Loucy (cell line): Measurements from ENCODE around the gene POC1A.

Source experiments
- H2AFZ ChIP-seq: fragments of 200-600 bp; sonication (generic); 2 replicates; pipeline ENCODE4 v1.6.0; 2016; ENCODE audit warnings: antibody characterized with exemption, mild to moderate bottlenecking, low read length, moderate library complexity
- H3F3A ChIP-seq: fragments of 200-600 bp; 2 replicates; pipeline ENCODE4 v1.6.0; 2016; ENCODE audit warnings: antibody characterized with exemption, low read depth, mild to moderate bottlenecking
- H3K27me3 ChIP-seq: fragments of 200-600 bp; sonication (generic); 2 replicates; pipeline ENCODE4 v1.6.1; 2014; ENCODE audit warnings: low read length, mild to moderate bottlenecking; ENCODE audit not compliant: insufficient read depth, poor library complexity, severe bottlenecking
- H3K36me3 ChIP-seq: fragments of 200-600 bp; sonication (generic); 2 replicates; pipeline ENCODE4 v1.6.1; 2016; ENCODE audit warnings: low read length; ENCODE audit not compliant: insufficient read depth
- H3K4me1 ChIP-seq: fragments of 200-600 bp; sonication (generic); 2 replicates; pipeline ENCODE4 v1.5.1; 2014; ENCODE audit warnings: low read length, mild to moderate bottlenecking; ENCODE audit not compliant: insufficient read depth, poor library complexity, severe bottlenecking
- H3K4me2 ChIP-seq: fragments of 200-600 bp; sonication (generic); 2 replicates; pipeline ENCODE4 v1.6.0; 2014; ENCODE audit warnings: antibody characterized with exemption, low read length, low read depth, mild to moderate bottlenecking; ENCODE audit not compliant: poor library complexity, severe bottlenecking
- H3K4me3 ChIP-seq: fragments of 200-600 bp; sonication (generic); 2 replicates; pipeline ENCODE4 v1.5.1; 2014; ENCODE audit warnings: low read length, mild to moderate bottlenecking, mixed read lengths; ENCODE audit not compliant: poor library complexity, severe bottlenecking
- H3K79me2 ChIP-seq: fragments of 200-600 bp; sonication (generic); 2 replicates; pipeline ENCODE4 v1.6.1; 2014; ENCODE audit warnings: low read length; ENCODE audit not compliant: insufficient read depth
- H3K9ac ChIP-seq: fragments of 200-600 bp; sonication (generic); 2 replicates; pipeline ENCODE4 v1.6.0; 2014; ENCODE audit warnings: mild to moderate bottlenecking, low read depth, low read length, moderate library complexity; ENCODE audit not compliant: poor library complexity, severe bottlenecking
- H3K9me2 ChIP-seq: fragments of 200-600 bp; sonication (generic); replicated peaks from 2 replicates; pipeline ENCODE4 v1.6.1; 2016; ENCODE audit warnings: low read depth, low read length, mixed read lengths
- H3K9me3 ChIP-seq: fragments of 200-600 bp; sonication (generic); 2 replicates; pipeline ENCODE4 v1.6.1; 2014; ENCODE audit warnings: mild to moderate bottlenecking, antibody characterized with exemption, low read length, low read depth; ENCODE audit not compliant: insufficient read depth
- H4K20me1 ChIP-seq: fragments of 200-600 bp; sonication (generic); 2 replicates; pipeline ENCODE4 v1.6.0; 2014; ENCODE audit warnings: antibody characterized with exemption, low read length, mild to moderate bottlenecking; ENCODE audit not compliant: insufficient read depth, poor library complexity, severe bottlenecking
- CTCF ChIP-seq: fragments of 200-600 bp; sonication (generic); conservative IDR thresholded peaks from 2 replicates; pipeline ENCODE4 v1.5.1; 2014; ENCODE audit warnings: mild to moderate bottlenecking, antibody characterized with exemption, low read length
- EZH2phosphoT487 ChIP-seq: fragments of 200-600 bp; IDR thresholded peaks from 2 replicates; pipeline ENCODE4 v1.6.1; 2018; ENCODE audit warnings: antibody characterized with exemption, mild to moderate bottlenecking, moderate library complexity, borderline replicate concordance

Gene POC1A

GRCh38 chr3:52132930-52133329 lies 21.3 kb downstream of the POC1A start:
- Histone ChIP-seq H4K20me1 (no peaks in the 10 kb centered on the region), H3K4me3 (no peak overlapping the region), H3F3A (no peaks in the 10 kb centered on the region), H3K9me3 (no peaks in the 10 kb centered on the region), H3K79me2 (peaks cover 4% of the 10 kb centered on the region; the same call in 1 of the 2 replicates), H2AFZ (no peak overlapping the region), H3K4me1 (no peaks in the 10 kb centered on the region), H3K9me2 (no peaks in the 10 kb centered on the region), H3K9ac (no peak overlapping the region), H3K27me3 (no peaks in the 10 kb centered on the region), H3K4me2 (no peak overlapping the region), H3K36me3 (peaks cover 46% of the 10 kb centered on the region; the same call in 1 of the 2 replicates)
- no peak for TF ChIP-seq CTCF
- no peak for TF ChIP-seq EZH2phosphoT487

- Histone ChIP-seq H3K9ac (no peak overlapping the region), H3K4me2 (no peak overlapping the region), H3K9me2 (no peaks in the 10 kb centered on the region), H3K79me2 (peaks cover 4% of the 10 kb centered on the region; the same call in 1 of the 2 replicates), H3K4me1 (no peaks in the 10 kb centered on the region), H3K4me3 (no peak overlapping the region), H3K9me3 (no peaks in the 10 kb centered on the region), H3K27me3 (no peaks in the 10 kb centered on the region), H2AFZ (no peak overlapping the region), H3K36me3 (peaks cover 40% of the 10 kb centered on the region; the same call in 1 of the 2 replicates), H3F3A (no peaks in the 10 kb centered on the region), H4K20me1 (no peaks in the 10 kb centered on the region)
- TF ChIP-seq CTCF (no peak), EZH2phosphoT487 (no peak)
These were observed 22.2 kb downstream of the POC1A start for GRCh38 chr3:52132041-52132440.

- Histone ChIP-seq H3K4me2 (no peak overlapping the region), H3K4me3 (no peak overlapping the region), H3K27me3 (no peaks in the 10 kb centered on the region), H3K9ac (no peak overlapping the region), H3K4me1 (no peaks in the 10 kb centered on the region), H4K20me1 (no peaks in the 10 kb centered on the region), H3K36me3 (peaks cover 39% of the 10 kb centered on the region; the same call in 1 of the 2 replicates), H2AFZ (no peak overlapping the region), H3K9me3 (no peaks in the 10 kb centered on the region), H3K79me2 (peaks cover 4% of the 10 kb centered on the region; the same call in 1 of the 2 replicates), H3K9me2 (no peaks in the 10 kb centered on the region), H3F3A (no peaks in the 10 kb centered on the region)
- TF ChIP-seq EZH2phosphoT487 (no peak), CTCF (no peak)
These were observed 23.1 kb downstream of the POC1A start for GRCh38 chr3:52130966-52131622.
